Activated CD8-positive, alpha-beta memory T cell treated with anti-CD3 and anti-CD28 coated beads, Interleukin-2, amount 50 U/mL, for 24 hours (primary cell): ENCODE data around the gene KCNE4.
"Not testable (repeated sequence)": the region's sequence is repeated elsewhere in the genome, so short reads cannot be mapped to it uniquely, and the experiment has no call there.

Source experiments
- DNase-seq: peaks from one replicate; pipeline ENCODE4 v3.0.0-alpha.2; 2020; ENCODE audit errors: extremely low read depth

Gene KCNE4

GRCh38 chr2:223057569-223057968 lies 5.6 kb downstream of the KCNE4 start:
- DNase-seq = no peak

DNA sequence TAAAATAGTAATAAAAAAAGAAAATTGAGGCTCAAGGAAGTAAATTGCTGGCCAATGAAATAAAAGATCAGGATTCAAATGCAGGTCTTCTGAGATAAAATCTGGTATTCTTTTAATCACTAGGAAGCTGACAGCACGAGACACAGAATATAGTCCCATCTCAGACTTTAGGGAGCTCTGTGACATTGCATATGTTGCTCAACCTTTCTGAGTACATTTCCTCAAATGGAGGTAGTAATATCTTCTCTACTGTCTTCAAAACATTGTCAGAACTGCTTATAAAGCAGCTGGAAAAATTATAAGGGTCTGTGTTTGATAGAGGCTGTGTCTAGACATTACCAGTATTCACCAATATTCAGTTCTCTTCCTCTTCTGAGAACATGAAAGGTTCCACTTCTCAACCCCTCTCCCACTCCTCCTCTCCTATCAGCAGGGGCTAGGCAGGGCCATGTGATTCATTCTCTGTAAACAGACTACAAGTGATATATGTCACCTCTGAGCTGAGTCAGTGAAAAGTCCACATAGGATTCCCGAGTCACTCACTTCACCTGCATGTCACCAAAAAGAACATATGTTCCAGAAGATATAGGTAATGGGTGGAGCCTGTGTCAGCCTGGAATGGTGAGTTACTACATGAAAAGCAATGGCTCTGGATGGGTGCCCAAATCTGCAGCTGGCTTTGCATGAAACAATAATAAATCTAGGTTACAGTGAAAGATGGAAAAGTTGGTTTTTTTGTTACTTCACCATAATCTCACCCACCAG lies 7.1 kb downstream of the KCNE4 start:
- no peak for DNase-seq

- no peak for DNase-seq
Observed at GRCh38 chr2:223060201-223060825, 8.3 kb downstream of the KCNE4 start.

GRCh38 chr2:223062396-223062795 lies 10.4 kb downstream of the KCNE4 start:
- DNase-seq = no peak

- DNase-seq = no peak
Observed at GRCh38 chr2:223065107-223065506, 13.1 kb downstream of the KCNE4 start.

DNA sequence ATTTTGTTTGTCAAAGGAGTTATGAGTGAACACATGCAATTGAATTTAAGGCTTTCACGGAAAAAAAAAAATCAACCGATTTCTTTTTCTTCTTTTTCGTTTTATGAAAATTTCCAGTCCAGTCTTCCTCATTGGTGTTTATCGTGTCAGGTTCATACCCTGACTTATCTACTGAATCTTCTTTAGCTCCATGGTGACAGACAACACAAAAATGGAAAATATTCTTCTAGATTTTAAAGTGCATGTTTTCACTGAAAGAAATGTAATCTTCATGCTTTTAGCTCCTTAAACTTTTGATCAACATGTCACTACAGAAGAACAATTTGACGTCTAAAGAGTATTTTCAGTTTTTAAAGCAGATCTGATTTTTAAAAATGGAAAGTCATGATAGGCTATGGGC lies 14.7 kb downstream of the KCNE4 start:
- no peak for DNase-seq

GRCh38 chr2:223068071-223068470 lies 16.1 kb downstream of the KCNE4 start:
- no peak for DNase-seq

GRCh38 chr2:223069465-223069864 lies 17.5 kb downstream of the KCNE4 start:
- no peak for DNase-seq

DNA sequence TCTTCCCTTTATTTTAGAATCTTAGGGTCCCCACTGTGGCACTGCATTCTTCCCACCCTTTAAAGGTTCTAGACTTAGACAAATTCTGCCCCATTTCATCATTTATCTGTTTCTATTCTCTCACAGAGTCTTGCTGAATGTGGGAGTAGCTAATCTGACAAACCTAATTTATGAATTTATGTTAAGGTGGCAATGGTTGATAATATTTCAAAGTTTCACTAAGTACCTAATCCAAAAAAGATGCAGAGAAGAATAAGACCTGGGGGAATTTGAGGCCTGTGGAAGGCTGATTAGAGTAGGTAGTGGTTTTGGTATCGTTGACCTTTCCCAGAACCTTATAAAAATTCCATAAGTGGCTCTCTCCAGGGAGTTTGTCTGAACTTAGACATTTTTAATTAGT lies 18.0 kb downstream of the KCNE4 start:
- no peak for DNase-seq

GRCh38 chr2:223071139-223071538 lies 19.1 kb downstream of the KCNE4 start:
- DNase-seq = no peak

- DNase-seq = no peak
Observed at GRCh38 chr2:223072826-223073225, 20.8 kb downstream of the KCNE4 start.

- no peak for DNase-seq
Observed at GRCh38 chr2:223075301-223076270, 23.6 kb downstream of the KCNE4 start.

DNA sequence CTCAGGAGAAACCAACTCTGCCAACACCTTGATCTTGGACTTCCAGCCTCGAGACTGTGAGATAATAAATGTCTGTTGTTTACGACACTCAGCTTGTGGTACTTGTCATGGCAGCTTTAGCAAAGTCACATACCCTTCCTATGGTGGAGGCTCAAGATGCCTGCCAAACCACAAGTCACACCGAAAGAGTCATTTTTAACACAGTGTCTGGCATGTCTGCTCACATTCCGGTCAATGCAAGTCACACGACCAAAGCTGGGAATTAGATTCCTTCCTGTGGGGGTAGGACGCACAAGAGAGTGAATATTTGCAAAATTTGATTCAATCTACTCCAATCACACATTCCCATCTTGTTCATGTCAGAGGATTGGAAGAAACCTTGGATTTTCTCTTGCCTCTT lies 24.6 kb downstream of the KCNE4 start:
- no peak for DNase-seq

- no peak for DNase-seq
Observed at GRCh38 chr2:223078482-223078881, 26.5 kb downstream of the KCNE4 start.

GRCh38 chr2:223079378-223079777 lies 27.4 kb downstream of the KCNE4 start:
- DNase-seq = no peak

DNA sequence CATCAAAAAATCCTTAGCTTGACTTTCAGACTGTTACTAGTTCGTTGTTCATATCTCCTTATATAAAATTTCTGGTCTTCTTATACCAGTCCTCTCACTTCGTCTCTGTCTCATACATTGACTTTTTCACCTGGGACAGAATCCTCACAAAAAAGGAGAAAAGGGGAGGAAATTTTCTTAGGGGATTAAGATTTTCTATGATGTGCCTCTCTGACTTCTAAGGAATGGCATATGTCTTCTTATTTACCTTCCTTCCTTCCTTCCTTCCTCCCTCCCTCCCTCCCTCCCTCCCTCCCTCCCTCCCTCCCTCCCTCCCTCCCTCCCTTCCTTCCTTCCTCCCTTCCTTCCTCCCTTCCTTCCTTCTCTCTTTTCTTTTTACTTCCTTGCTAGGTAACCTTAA lies 27.9 kb downstream of the KCNE4 start:
- DNase-seq = no peak

DNA sequence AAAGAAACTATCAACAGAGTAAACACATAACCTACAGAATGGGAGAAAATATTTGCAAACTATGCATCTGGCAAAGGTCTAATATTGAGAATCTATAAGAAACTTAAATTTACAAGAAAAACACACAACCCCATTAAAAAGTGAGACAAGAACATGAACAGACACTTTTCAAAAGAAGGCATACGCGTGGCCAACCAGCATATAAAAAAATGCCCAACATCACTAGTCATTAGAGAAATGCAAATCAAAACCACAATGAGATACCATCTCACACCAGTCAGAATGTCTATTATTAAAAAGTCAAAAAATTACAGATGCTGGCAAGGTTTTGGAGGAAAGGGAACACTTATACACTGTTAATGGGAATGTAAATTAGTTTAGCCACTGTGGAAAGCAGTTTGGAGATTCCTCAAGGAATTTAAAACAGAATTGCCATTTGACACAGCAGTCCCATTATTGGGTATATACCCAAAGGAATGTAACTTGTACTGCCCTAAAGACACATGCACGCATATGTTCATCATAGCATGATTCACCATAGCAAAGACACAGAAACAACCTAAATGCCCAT lies 28.9 kb downstream of the KCNE4 start:
- DNase-seq = not testable (repeated sequence)

GRCh38 chr2:223081789-223082188 lies 29.8 kb downstream of the KCNE4 start:
- no peak for DNase-seq

GRCh38 chr2:223082706-223083105 lies 30.7 kb downstream of the KCNE4 start:
- DNase-seq = no peak

DNA sequence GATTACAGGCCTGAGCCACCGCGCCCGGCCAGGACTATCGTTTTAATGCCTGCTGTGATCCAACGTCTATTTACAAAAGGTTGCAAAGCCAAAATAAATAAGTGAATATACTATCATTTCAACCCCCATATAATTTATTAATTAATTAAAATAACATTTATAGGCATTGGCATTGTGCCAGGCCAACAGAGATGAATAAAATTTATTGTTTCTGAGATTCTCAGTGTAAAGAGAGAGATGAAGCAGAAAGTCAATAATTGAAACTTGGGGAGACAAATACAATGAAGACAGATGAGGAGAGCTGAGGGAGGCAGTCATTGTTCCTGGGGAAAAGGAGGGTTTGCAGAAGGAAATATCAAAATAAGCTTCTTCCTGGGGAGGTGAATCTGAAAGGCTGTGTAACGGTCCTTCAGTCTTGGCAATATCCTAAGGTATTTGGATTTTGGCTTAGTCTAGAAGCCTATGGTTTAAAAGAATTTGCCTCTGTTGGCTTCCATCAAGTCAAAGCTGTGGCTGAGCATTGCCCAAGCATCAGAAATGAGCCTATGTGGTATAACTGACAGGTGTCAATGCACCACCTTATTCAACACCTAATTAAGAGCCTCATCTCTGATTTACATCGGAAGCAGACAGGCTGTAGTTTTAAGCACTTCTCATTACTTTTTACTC lies 31.5 kb downstream of the KCNE4 start:
- DNase-seq = no peak

GRCh38 chr2:223084873-223085272 lies 32.9 kb downstream of the KCNE4 start:
- DNase-seq = no peak
